HG03439 (cell line): ENCODE measurements around the gene C1QTNF1.
"Not testable (repeated sequence)": the region's sequence is repeated elsewhere in the genome, so short reads cannot be mapped to it uniquely, and the experiment has no call there.

Experiments used
- ATAC-seq: cut with Tn5 transposase; IDR thresholded peaks from one replicate; pipeline ENCODE4 v1.9.1; 2021; ENCODE audit warnings: mild to moderate bottlenecking, moderate library complexity; ENCODE audit not compliant: unreplicated experiment

C1QTNF1 gene

DNA sequence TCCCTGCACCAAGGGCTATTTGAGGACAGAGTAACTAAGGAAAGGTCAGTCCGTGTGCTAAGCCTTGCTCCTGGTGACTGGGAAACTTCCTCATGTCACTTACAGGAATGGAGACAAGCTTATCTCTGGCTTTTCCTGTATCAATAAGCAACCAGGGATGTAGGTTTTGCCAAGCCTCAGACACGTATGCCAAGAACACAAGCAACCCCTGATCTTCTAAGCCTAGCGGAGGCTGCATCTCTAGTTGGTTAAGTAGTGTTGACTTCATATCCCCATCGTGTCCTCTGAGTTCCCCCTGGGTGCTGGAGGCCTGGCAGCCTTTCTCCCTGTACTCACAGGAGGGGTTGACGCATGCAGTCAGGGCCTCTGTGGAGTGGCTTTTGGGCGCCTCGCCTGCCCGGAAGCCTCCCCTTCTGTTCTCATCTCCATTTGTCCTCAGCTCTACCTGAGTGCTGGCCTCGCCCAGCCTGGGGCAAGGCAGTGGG, 1.4 kb upstream of the C1QTNF1 start:
- no peak for ATAC-seq

GRCh38 chr17:79023180-79023705, 726 bp upstream of the C1QTNF1 start:
- ATAC-seq = no peak

- no peak for ATAC-seq
Observed at GRCh38 chr17:79024901-79025737, 1.1 kb downstream of the C1QTNF1 start.

- no peak for ATAC-seq
Observed at GRCh38 chr17:79026376-79027273, 2.7 kb downstream of the C1QTNF1 start.

GRCh38 chr17:79027274-79027924, 3.4 kb downstream of the C1QTNF1 start:
- no peak for ATAC-seq

GRCh38 chr17:79027925-79028491, 4.0 kb downstream of the C1QTNF1 start:
- ATAC-seq = no peak

DNA sequence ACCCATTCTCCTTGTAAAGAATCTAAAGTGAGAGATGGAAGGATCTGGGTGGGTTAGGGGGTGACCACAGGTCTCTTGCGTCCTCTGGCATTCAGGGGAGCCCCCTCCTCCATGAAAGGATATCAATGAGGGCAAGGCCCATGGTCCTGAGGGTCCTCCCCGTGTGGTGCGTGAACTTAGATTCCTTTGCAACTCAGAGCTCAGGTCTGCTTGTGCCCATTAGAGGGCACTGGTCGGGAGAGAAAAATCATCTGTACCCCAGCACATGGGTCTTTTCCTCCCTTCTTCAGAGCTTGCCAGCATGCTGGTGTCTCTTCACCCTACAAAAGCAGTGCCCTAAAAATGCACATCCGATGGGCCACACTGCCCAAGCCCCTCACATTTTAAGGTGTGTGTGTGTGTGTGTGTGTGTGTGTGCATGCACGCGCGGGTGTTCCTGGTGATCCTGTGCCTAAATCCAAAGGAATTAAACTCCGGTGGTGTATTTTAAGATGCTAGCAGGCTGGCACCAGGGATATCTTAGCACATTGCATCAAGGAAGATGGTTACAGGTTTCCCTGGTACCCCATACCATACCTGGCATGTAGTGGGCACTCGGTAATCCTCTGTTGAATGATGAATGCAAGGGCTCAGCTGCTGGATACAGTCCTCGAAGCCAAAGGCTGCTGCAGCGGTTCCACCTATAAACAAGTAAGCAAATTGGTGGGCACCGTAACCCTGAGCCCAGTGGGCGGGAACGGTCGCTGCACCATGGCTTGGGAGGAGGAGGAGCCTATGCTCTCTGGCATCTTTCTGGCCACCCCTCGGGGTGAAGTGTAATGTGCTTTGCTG, 4.7 kb downstream of the C1QTNF1 start:
- no peak for ATAC-seq

- no peak for ATAC-seq
Observed at GRCh38 chr17:79029327-79030009, 5.5 kb downstream of the C1QTNF1 start.

DNA sequence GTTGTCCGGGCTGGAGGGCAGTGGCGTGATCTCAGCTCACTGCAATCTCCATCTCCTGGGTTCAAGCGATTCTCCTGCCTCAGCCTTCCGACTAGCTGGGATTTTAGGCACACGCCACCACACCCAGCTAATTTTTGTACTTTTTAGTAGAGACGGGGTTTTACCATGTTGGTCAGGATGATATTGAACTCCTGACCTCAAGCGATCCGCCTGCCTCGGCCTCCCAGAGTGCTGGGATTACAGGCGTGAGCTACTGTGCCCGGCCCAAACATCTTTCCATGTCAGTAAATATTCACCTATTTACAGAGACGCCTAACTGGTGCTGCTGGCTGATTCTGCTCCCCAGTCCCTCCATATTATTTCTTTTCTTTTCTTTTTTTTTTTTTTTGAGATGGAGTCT, 6.7 kb downstream of the C1QTNF1 start:
- not testable (repeated sequence) for ATAC-seq

DNA sequence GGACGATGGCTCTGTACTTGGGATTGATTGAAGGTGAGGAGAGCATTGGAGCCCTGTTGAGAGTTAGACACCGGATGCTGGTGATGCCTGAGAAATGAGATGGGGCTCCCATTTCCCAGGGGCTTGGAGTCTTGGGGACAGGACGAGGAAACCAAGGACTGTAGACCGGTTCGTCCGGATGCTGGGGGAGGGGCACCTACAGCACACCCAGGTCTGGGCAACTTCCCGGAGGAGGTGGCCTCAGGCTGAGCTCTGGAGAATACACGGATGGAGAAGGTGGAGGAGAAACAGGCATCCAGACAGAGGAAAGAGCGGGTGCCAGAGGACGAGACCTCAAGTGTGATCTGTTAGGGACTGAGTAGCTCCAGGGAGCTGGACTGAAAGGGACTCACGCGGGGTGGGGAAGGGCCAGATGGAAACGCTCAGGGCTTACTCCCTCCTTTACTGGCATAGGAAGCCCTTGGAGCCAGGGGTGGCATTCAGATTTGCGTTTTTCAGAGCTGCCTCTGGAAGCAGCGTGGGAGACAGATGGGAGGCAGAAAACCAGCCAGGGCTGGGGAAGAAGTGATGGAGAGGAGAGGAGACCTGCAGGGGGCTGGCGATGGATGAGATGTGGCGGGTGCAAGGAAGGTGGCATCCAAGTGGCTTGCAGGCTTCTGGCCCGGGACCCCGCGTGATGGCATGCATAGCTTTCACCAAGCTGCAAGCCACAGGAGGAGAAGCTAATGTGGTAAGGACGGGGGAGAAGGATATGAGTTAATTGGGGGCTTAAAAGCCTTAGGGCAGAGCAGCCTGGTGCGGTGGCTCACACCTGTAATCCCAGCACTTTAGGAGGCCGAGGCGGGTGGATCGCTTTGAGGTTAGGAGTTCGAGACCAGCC, 8.3 kb downstream of the C1QTNF1 start:
- no peak for ATAC-seq

GRCh38 chr17:79033046-79033616, 9.2 kb downstream of the C1QTNF1 start:
- ATAC-seq = no peak

DNA sequence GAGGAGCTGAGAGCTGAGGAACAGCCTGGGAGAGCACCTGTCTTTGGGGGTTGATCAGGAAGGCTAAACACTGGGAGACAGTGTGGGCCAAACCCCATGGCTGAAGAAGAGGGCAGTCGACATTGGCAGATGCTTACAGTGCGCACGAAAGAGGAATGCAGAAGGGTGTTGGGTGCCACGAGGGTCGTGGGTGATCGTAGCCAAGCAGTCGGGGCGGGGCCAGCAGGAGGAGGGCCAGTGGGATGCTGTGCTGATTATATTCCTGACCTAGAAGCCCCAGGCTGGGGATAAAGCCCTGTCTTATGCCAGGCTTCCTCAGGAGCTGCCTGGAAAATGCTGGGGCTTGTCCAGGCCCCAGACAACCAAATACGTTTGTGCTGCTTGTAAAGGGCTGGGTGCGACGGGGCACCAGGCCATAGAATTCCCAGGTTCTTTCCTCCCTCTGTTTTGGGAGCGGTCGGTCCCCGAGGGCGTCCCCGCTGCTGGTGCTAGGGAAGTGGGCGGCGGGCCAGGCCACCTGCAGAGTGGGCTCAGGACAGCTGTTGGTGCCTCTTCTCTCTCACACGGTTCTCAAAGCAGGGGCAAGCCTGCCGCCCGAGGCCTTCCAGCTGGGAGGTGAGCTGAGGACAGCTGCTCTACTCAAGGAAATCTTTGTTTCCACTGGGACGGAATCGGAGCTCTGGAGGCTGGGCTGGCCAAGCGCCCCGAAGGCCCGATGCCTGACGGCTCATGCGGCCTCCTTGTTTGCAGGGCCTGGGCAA, 10.0 kb downstream of the C1QTNF1 start:
- no peak for ATAC-seq

DNA sequence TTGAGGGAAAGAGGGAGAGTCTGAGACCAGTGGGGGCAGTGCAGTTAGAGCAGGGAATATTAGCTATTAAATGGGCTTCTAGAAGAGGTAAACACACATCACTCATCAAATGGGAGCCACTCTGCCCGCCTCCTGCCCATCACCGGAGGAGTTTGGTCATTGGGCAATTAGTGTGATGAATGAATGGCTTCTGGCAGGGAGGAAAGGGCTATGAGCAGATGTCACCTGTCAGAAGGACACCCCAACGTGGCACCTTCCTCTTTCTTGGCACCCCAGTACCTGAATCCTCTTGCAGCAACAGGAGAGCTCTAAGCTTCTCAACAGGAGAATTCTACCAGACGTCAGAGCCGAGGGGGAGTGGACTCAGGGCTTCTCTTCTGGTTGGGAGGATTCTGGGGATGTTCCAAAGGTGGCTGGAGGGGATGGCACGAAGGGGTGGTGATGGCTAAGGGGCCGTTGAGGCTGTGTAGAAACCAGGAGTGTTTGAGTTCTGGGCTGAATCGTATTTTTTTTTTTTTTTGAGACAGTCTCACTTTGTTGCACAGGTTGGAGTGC, 11.0 kb downstream of the C1QTNF1 start:
- no peak for ATAC-seq

GRCh38 chr17:79035686-79036085, 11.7 kb downstream of the C1QTNF1 start:
- no peak for ATAC-seq

GRCh38 chr17:79036181-79036580, 12.2 kb downstream of the C1QTNF1 start:
- no peak for ATAC-seq

GRCh38 chr17:79036596-79036995, 12.6 kb downstream of the C1QTNF1 start:
- no peak for ATAC-seq
